ENCODE data around the gene MMP23B.
A peak's percentile ranks its signal among the peaks of the same experiment; 100 is the strongest.

Gene MMP23B

DNA sequence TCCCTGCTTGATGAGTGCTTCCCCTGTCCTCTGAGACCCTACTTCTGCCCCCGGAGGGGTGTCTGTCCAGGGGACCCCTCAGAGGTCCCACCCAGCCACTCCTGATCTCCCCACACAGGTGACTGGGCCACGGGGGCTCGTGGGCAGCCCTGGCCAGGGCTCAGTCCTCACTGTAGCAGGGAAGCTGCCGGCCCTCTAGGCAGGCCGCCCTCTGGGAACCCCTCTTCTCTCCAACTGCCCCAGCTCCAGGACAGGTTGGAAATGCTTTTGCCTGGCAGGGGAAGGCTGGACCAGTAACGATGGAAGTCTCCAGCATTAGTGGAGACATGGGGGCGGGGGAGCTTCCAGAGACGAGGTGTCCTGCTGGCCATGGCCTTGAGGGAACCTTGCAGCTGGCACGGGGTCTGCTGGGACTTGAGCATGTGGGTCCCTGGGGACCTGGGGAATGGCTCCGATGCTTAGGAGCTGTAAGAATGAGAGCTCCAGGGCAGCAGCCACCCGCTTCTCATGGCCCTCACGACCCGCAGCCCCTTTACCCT lies 28.9 kb upstream of the MMP23B start:
- no peak for DNase-seq

DNA sequence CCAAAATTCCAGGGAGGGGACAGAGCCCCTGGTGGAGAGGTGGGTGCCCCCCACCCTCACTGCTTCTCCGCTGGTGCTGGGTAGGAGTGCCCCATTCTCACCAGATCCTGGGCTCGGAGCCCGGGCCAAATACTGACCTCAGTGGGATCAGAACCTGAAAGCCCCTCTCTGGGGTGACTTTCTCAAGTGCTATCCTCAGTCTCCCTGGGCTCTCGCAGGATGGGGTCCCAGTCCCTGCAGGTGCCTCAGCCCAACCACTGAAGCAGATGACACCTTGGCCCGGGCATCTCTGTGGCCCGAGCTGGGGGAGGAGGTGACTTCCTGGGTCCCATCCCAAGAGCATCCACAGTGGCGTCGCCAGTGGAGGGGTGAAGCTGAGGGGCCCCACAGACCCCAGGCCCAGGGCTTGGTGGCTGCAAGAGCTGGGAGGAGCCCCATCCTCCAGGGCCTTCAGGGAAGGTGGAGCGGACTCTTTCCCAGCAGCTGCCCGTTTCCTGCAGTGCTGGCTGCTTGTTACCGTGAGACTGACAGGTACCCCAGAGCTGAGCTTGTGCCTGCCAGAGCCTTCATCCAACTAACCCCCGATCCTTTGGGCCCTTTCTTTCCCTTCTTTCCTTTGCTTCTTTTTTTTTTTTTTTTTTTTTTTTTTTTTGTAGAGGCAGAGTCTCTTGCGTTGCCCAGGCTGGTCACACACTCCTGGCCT lies 28.2 kb upstream of the MMP23B start:
- no peak for DNase-seq

- DNase-seq, result no peak
These were observed 27.5 kb upstream of the MMP23B start for GRCh38 chr1:1604374-1605033.

GRCh38 chr1:1605034-1605591 lies 26.9 kb upstream of the MMP23B start:
- peak in 1 of 2 experiments; percentile 21 for DNase-seq

DNA sequence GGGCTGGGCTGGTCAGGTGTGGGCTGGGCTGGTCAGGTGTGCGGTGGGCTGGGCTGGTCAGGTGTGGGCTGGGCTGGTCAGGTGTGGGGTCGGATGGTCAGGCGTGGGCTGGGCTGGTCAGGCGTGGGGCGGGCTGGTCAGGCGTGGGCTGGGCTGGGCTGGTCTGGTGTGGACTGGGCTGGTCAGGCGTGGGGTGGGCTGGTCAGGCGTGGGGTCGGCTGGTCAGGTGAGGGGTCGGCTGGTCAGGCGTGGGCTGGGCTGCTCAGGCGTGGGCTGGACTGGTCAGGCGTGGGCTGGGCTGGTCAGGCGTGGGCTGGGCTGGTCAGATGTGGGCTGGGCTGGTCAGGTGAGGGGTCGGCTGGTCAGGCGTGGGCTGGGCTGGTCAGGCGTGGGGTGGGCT lies 26.2 kb upstream of the MMP23B start:
- no peak for DNase-seq

GRCh38 chr1:1606232-1606631 lies 25.7 kb upstream of the MMP23B start:
- DNase-seq, result no peak

- no peak for DNase-seq
These were observed 22.0 kb upstream of the MMP23B start for GRCh38 chr1:1609822-1610485.

- DNase-seq, result no peak
These were observed 21.2 kb upstream of the MMP23B start for GRCh38 chr1:1610796-1611195.

DNA sequence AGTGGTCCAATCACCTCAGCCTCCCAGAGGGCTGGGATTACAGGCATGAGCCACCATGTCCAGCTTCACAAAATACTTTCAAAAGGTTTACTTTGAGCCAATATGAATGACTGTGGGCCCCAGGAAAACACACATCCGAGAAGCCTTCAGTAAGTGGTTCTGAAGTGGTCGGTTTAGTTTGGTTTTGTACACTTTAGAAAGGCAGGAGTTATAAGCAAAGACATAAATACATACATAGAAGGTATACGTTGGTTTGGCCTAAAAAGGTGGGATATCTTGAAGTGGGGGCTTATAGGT lies 19.9 kb upstream of the MMP23B start:
- no peak for DNase-seq

DNA sequence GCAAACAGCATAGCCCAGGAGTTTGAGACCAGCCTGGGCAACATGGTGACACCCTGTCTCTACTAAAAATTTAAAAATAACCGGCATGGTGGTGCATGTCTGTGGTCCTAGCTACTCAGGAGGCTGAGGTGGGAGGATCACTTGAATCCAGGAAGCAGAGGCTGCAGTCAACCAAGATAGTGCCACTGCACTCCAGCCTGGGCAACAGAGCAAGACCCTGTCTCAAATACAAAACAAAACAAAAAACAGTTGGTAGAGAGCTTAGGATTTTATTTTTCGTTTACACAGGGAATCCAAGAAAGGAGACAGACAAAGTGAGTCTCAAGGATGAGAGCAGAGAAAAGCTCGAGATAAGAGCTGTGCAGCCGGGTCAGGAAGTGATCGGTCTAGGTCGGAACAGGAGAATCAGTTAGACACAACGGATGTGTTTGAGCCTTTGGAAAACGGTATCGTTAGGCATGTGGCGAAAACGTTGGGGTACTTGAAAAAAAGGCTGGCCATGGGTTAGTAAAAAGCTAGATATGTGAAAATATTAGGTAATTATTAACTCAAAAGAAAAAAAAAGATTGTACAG lies 18.4 kb upstream of the MMP23B start:
- no peak for DNase-seq

DNA sequence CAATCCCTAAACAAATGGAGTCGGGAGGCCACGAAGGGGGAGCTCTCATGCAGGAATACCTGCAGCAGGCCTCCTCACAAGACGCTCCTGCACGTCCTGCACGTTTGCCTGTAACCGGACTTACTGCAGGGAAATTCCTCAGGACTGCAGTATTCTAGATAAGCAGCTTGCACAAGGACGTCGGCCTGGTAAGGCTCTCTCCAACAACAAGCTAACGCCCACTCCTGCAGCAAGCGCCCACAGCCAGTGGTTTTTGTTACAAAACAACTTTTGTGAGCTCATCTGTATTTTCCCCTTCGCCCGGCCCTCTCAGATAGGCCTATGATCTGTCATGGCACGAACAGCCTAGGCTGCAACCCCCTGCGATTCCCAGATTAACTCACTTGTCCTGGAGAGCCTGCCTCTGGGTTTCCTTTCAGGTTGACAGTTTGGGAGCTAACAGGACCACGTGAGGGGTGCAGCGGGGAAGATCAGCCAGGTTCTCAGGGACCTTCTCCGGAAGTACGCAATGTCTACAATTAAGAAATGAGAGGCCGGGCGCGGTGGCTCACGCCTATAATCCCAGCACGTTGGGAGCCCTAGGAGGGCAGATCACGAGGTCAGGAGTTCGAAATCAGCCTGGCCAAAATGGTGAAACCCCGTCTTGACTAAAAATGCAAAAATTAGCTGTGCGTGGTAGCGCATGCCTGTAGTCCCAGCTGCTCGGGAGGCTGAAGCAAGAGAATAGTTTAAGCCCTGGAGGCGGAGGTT lies 17.6 kb upstream of the MMP23B start:
- peak; percentile 73 to 74 for DNase-seq

DNA sequence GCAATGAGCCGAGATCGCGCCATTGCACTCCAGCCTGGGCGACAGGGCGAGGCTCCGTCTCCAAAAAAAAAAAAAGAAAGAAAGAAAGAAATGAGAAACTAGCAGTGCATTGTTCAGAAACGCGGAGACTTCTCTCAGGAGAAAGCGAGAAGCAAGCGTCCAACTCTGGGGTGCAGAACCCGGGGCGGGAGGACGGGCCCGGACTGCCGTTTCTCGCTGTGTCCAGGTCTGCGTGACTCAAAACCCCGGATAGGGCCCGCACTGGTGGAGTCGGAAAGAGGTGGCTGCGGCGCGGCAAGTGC lies 17.1 kb upstream of the MMP23B start:
- no peak for DNase-seq

- peak; percentile 97 to 98 for DNase-seq
These were observed 16.5 kb upstream of the MMP23B start, which contains the start of gene MIB2 for GRCh38 chr1:1615256-1616044. Gene MIB2 (plus strand): TSS chr1:1615500. CDS start chr1:1623453, 7,953 bp downstream.

GRCh38 chr1:1616045-1616790 lies 15.8 kb upstream of the MMP23B start:
- DNase-seq, result no peak

GRCh38 chr1:1616838-1617237 lies 15.1 kb upstream of the MMP23B start:
- peak in 1 of 2 experiments; percentile 16 for DNase-seq

DNA sequence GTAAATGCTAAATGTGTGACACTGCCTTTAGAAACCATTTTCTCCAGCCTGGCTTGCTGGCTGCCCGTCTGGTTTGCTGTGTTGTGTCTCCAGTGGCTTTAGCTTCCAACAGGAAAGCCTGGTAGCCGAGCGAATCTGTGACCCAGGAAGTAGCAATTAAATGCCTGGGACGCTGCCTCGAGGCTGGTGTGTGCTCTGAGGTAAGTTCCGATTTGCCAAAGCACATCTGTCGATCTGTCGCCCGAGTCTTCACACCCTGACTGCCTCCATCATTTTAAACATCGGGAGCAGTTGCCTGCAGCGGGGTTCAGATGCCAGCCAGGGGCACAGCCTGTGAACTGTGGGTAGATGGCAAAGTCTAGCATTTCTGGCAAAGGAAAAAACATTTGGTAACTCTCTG lies 14.5 kb upstream of the MMP23B start:
- no peak for DNase-seq

GRCh38 chr1:1617925-1618324 lies 14.0 kb upstream of the MMP23B start:
- no peak for DNase-seq

DNA sequence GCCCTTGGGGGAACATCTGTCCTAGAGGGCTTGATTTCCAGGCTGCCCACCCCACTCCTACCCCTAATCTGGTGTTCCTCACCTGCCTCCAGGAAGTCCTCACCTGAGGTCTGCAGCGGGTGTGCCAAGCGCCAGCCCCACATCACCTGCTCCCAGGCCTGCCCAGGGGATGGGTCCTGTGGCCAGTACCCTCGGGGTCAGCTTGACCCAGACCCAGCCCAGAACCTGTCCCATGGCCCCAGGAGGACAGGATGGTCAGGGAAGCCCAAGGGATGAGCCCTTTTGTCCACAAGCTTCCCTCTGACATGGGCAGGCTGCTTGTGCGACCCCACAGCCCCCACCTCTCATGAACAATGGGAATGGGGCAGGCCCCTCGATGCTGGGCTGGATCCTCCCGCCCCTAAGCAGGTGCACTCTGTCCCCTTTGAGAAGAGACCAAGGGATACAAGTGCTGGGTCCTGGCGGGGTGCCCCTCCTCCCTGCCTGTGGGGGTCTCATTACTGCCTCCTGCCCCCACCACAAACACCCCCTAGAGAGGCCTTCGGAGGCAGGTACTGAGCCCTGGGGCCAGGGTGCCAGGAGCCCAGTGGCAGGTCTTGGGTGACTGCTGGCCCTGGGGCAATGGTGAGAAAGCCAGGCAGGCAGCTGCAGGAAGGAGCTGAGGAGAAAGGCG lies 13.4 kb upstream of the MMP23B start:
- DNase-seq, result no peak

GRCh38 chr1:1619917-1620361 lies 12.0 kb upstream of the MMP23B start:
- DNase-seq, result peak; percentile 19 to 37

DNA sequence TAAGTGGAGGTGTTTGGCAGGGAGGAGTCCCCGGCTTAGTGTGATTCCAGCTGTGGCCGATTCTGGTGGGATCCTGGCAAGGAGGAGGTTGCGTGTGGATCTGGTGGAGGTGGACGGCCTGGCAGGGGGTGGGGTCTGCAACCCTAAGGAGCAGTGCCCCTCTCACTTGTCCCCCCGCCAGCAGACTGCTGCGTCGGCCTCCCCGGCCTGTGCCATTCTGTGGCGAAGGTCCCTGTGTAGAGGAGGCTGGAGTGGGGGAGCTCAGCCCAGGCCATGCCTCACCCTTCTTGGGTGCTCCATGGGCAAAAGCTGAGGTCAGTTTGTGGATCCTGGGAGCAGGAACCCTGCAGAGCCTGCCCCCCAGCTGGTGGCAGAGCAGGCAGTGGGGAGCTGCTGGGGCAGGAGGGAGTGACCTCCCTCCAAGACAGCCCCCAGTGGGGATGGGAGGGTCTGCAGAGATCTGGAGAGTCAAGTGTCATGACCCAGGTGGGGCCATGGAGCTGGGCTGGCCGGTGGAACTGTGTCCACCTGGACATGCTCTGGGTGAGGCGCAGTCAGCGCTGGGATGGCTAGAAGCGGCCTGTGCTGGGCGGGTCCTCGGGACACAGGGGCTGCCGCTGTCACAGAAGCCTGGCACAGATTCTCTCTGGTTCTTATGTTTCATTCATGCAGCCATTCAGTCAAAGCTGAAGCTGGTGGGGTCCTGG lies 11.4 kb upstream of the MMP23B start:
- DNase-seq, result peak in 1 of 2 experiments; percentile 19

Measured in activated T-cell treated with anti-CD3 and anti-CD28 coated beads, Interleukin-2, amount 50 U/mL, for 48 hours (primary cell).